Ishikawa (cell line): ENCODE data around the gene TADA3.

Experiments used
- CREB1 ChIP-seq: IDR thresholded peaks from 2 replicates; pipeline ENCODE4 v1.6.1; 2012; ENCODE audit warnings: low read depth
- EGR1 ChIP-seq: IDR thresholded peaks from 2 replicates; pipeline ENCODE4 v1.6.1; 2012
- NFIC ChIP-seq: IDR thresholded peaks from 2 replicates; pipeline ENCODE4 v1.6.1; 2012
- RAD21 ChIP-seq: IDR thresholded peaks from 2 replicates; pipeline ENCODE4 v1.6.1; 2012; ENCODE audit warnings: low read depth
- TAF1 ChIP-seq: IDR thresholded peaks from 2 replicates; pipeline ENCODE4 v1.6.1; 2012; ENCODE audit warnings: low read depth, mild to moderate bottlenecking
- YY1 ChIP-seq: IDR thresholded peaks from 2 replicates; pipeline ENCODE4 v1.6.1; 2012; ENCODE audit warnings: low read depth
- TF ChIP-seq, protein P1 (sequence below): IDR thresholded peaks from 2 replicates; pipeline ENCODE4 v1.6.1; 2012
- TF ChIP-seq, protein P2 (sequence below): IDR thresholded peaks from 2 replicates; pipeline ENCODE4 v1.6.1; 2012; ENCODE audit warnings: low read depth, mild to moderate bottlenecking

DNA sequence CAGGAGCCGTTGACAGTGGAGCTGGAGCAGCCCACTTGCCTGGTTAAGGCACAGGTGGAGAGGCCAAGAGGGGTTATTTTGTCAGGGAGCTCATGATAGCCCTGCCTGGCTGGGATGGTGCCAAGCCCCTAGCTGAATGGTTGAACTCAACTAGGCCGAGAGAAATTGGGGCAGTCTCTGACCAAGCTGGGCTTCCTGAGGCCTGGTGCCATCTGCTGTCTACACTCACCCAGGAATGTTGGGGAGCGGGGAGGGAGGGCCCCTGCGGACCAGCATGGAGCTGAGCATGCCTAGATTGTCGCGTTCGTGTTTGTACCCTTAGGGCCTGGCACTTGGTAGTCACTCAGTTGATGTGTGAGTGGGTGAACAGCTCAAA lies 59.5 kb downstream of the TADA3 start:
- TF ChIP-seq RAD21 (no peak), TAF1 (no peak), EGR1 (no peak), NFIC (no peak), CREB1 (no peak), YY1 (no peak)
- TF ChIP-seq, protein P1, sequence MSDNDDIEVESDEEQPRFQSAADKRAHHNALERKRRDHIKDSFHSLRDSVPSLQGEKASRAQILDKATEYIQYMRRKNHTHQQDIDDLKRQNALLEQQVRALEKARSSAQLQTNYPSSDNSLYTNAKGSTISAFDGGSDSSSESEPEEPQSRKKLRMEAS, result no peak
- TF ChIP-seq, protein P2, sequence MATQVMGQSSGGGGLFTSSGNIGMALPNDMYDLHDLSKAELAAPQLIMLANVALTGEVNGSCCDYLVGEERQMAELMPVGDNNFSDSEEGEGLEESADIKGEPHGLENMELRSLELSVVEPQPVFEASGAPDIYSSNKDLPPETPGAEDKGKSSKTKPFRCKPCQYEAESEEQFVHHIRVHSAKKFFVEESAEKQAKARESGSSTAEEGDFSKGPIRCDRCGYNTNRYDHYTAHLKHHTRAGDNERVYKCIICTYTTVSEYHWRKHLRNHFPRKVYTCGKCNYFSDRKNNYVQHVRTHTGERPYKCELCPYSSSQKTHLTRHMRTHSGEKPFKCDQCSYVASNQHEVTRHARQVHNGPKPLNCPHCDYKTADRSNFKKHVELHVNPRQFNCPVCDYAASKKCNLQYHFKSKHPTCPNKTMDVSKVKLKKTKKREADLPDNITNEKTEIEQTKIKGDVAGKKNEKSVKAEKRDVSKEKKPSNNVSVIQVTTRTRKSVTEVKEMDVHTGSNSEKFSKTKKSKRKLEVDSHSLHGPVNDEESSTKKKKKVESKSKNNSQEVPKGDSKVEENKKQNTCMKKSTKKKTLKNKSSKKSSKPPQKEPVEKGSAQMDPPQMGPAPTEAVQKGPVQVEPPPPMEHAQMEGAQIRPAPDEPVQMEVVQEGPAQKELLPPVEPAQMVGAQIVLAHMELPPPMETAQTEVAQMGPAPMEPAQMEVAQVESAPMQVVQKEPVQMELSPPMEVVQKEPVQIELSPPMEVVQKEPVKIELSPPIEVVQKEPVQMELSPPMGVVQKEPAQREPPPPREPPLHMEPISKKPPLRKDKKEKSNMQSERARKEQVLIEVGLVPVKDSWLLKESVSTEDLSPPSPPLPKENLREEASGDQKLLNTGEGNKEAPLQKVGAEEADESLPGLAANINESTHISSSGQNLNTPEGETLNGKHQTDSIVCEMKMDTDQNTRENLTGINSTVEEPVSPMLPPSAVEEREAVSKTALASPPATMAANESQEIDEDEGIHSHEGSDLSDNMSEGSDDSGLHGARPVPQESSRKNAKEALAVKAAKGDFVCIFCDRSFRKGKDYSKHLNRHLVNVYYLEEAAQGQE, result no peak
